Naive thymus-derived CD4-positive, alpha-beta T cell (primary cell): ENCODE data around the gene GJA3. TPM values are rescaled to one million over a fixed set of nuclear protein-coding genes. Genes with fewer than 3 reads are reported as not detected.

ENCODE experiments used
- ATAC-seq: fragments of 150-1000 bp; cut with Tn5 transposase; 2 replicates; pipeline ENCODE4 v1.10.0; 2021; ENCODE audit warnings: mild to moderate bottlenecking, moderate library complexity
- CTCF ChIA-PET: fragments of 350-600 bp; sonication (Branson Sonifier 250); formaldehyde crosslinking; loops from one replicate; lab custom pipeline; 2021; ENCODE audit warnings: antibody characterized with exemption; lab: Charles Lee
- POLR2A ChIA-PET: fragments of 350-600 bp; sonication (Branson Sonifier 250); formaldehyde crosslinking; loops from one replicate; lab custom pipeline; 2021; ENCODE audit warnings: antibody characterized with exemption, inconsistent platforms; lab: Charles Lee
- DNase-seq, 9 donors: peaks; one replicate each; pipeline versions ENCODE4 v3.0.0 to v3.0.0-alpha.2; 2020 to 2022; ENCODE audit warnings: mixed read lengths in 1 of 9
- H3K27ac ChIP-seq: one replicate; pipeline ENCODE4 v1.7.0; 2013; ENCODE audit warnings: mild to moderate bottlenecking, low read depth, low read length, moderate library complexity
- H3K27me3 ChIP-seq, 2 donors: one replicate each; pipeline ENCODE4 v1.7.0; 2013; ENCODE audit warnings: low read length in 2 of 2, mild to moderate bottlenecking in 2 of 2, moderate library complexity in 2 of 2; ENCODE audit not compliant: control insufficient read depth in 2 of 2, insufficient read depth in 2 of 2
- H3K36me3 ChIP-seq, 3 experiments: 1 replicate in 2 of 3; 2 replicates in 1 of 3; pipeline ENCODE4 v1.7.0; 2013; ENCODE audit warnings: low read length in 3 of 3, mild to moderate bottlenecking in 3 of 3, moderate library complexity in 1 of 3; ENCODE audit not compliant: insufficient read depth in 3 of 3, control insufficient read depth in 2 of 3
- H3K4me1 ChIP-seq, 2 donors: one replicate each; pipeline ENCODE4 v1.7.0; 2013; ENCODE audit warnings: low read length in 2 of 2, mild to moderate bottlenecking in 2 of 2, moderate library complexity in 1 of 2; ENCODE audit not compliant: control insufficient read depth in 2 of 2, insufficient read depth in 2 of 2
- H3K4me3 ChIP-seq: 2 replicates; pipeline ENCODE4 v1.7.0; 2013; ENCODE audit warnings: mild to moderate bottlenecking, low read length
- H3K9me3 ChIP-seq, 3 experiments: 1 replicate in 2 of 3; 2 replicates in 1 of 3; pipeline ENCODE4 v1.7.0; 2013; ENCODE audit warnings: low read length in 3 of 3; ENCODE audit not compliant: control insufficient read depth in 2 of 3
- H3K27ac Mint-ChIP-seq, 9 donors: one replicate each; pipeline ENCODE4 v1.8.0; 2020 to 2022; ENCODE audit warnings: mixed read lengths in 9 of 9, mild to moderate bottlenecking in 8 of 9, moderate library complexity in 5 of 9, inconsistent platforms in 2 of 9
- H3K27me3 Mint-ChIP-seq, 5 donors: one replicate each; pipeline ENCODE4 v1.8.0; 2021 to 2022; ENCODE audit warnings: mixed read lengths in 5 of 5, mild to moderate bottlenecking in 1 of 5
- H3K36me3 Mint-ChIP-seq, 5 donors: one replicate each; pipeline ENCODE4 v1.8.0; 2020 to 2022; ENCODE audit warnings: mixed read lengths in 5 of 5, mild to moderate bottlenecking in 3 of 5, inconsistent platforms in 1 of 5
- H3K4me1 Mint-ChIP-seq, 7 donors: one replicate each; pipeline ENCODE4 v1.8.0; 2020 to 2022; ENCODE audit warnings: mixed read lengths in 7 of 7, mild to moderate bottlenecking in 3 of 7, inconsistent platforms in 1 of 7
- H3K4me3 Mint-ChIP-seq, 10 donors: one replicate each; pipeline ENCODE4 v1.8.0; 2020 to 2022; ENCODE audit warnings: mild to moderate bottlenecking in 10 of 10, mixed read lengths in 10 of 10, moderate library complexity in 6 of 10, inconsistent platforms in 2 of 10
- H3K9me3 Mint-ChIP-seq, 11 donors: one replicate each; pipeline ENCODE4 v1.8.0; 2020 to 2022; ENCODE audit warnings: mixed read lengths in 11 of 11, mild to moderate bottlenecking in 4 of 11, inconsistent platforms in 1 of 11, moderate library complexity in 1 of 11
- intact Hi-C, 2 donors: fragments of 100-400 bp; cut with micrococcal nuclease; formaldehyde crosslinking; loops; one replicate each; pipeline ENCODE4 v1.15.1; 2023
- polyA plus RNA-seq, 2 donors: library from polyadenylated mRNA; unstranded; fragments of 300-500 nt; fragmentation: Illumina TruSeq; gene quantifications; one replicate each; pipeline ENCODE4 v1.2.3, GENCODE V29; 2021
- total RNA-seq, 6 experiments: library from RNA in 5 of 6; stranded (reverse) in 5 of 6; gene quantifications; 1 replicate in 5 of 6; 2 replicates in 1 of 6; pipeline ENCODE4 v1.2.3 and lab custom pipeline; 2021 to 2026

The GJA3 gene
- total and polyA plus RNA-seq, 7 experiments from 2014 or later: 0.05 to 0.17 (median 0.07) TPM; not detected in 3

- ATAC-seq: no peak
- CTCF ChIA-PET: interaction anchor here (1.6 kb wide), 1 partner anchor 10 kb away, joined by 7 read pairs; no protein-coding TSS in a partner anchor
- H3K27ac ChIP-seq: no peak overlapping the region
- Mint-ChIP-seq H3K9me3 (no peaks in the 10 kb centered on the region), H3K36me3 (no peaks in the 10 kb centered on the region), H3K27me3 (peaks cover 11 to 40% (median 19%) of the 10 kb centered on the region in 5 donors), H3K27ac (no peak overlapping the region), H3K4me3 (no peak overlapping the region), H3K4me1 (peaks cover 0 to 6% (median 3%) of the 10 kb centered on the region in 7 donors)
- no peak for DNase-seq
- no peaks in the 10 kb centered on the region for H3K36me3 ChIP-seq
- POLR2A ChIA-PET: no interaction called here
- peaks cover 0 to 1% of the 10 kb centered on the region in 2 donors for H3K27me3 ChIP-seq
- intact Hi-C loops: no loop called here
- H3K9me3 ChIP-seq: no peaks in the 10 kb centered on the region
- no peak overlapping the region for H3K4me3 ChIP-seq
- no peaks in the 10 kb centered on the region for H3K4me1 ChIP-seq
Measured at GRCh38 chr13:20186771-20187170, 25.9 kb upstream of the GJA3 start.

- Mint-ChIP-seq H3K9me3 (no peaks in the 10 kb centered on the region), H3K4me3 (no peak overlapping the region), H3K27me3 (peaks cover 10 to 39% (median 20%) of the 10 kb centered on the region in 5 donors), H3K36me3 (no peaks in the 10 kb centered on the region), H3K4me1 (peaks cover 0 to 2% (median under 1%) of the 10 kb centered on the region in 7 donors), H3K27ac (no peak overlapping the region)
- H3K4me3 ChIP-seq: no peak overlapping the region
- DNase-seq: no peak
- no peaks in the 10 kb centered on the region for H3K27me3 ChIP-seq
- ATAC-seq: no peak
- ChIA-PET CTCF (interaction anchor here (1.4 kb wide), 1 partner anchor 12 kb away, joined by 9 read pairs; no protein-coding TSS in a partner anchor), POLR2A (interaction anchor here (0.5 kb wide), 1 partner anchor 304 kb away, joined by 3 read pairs; no protein-coding TSS in a partner anchor)
- no peak overlapping the region for H3K27ac ChIP-seq
- intact Hi-C loops: no loop called here
- H3K4me1 ChIP-seq: no peaks in the 10 kb centered on the region
- H3K9me3 ChIP-seq: no peaks in the 10 kb centered on the region
- H3K36me3 ChIP-seq: no peaks in the 10 kb centered on the region
Measured at GRCh38 chr13:20185366-20186056, 24.7 kb upstream of the GJA3 start.

GRCh38 chr13:20182231-20182846 is 21.5 kb upstream of the GJA3 start:
- H3K27me3 Mint-ChIP-seq: peaks cover 37 to 48% (median 43%) of the 10 kb centered on the region in 5 donors
- Histone ChIP-seq H3K9me3 (no peaks in the 10 kb centered on the region), H3K4me1 (no peaks in the 10 kb centered on the region), H3K27ac (no peak overlapping the region), H3K4me3 (no peak overlapping the region), H3K36me3 (no peaks in the 10 kb centered on the region), H3K27me3 (peaks cover 0 to 10% of the 10 kb centered on the region in 2 donors)
- DNase-seq: peak in 7 of 9 donors; percentile 43 to 77 (median 67)
- ChIA-PET POLR2A (interaction anchor here (0.5 kb wide), 1 partner anchor 66 kb away, joined by 3 read pairs; no protein-coding TSS in a partner anchor), CTCF (interaction anchor here (1.3 kb wide), 1 partner anchor 15 kb away, joined by 3 read pairs; no protein-coding TSS in a partner anchor)
- H3K27ac Mint-ChIP-seq: no peak overlapping the region
- peaks cover 0 to 4% (median 0%) of the 10 kb centered on the region in 5 donors for H3K36me3 Mint-ChIP-seq
- H3K4me1 Mint-ChIP-seq: no peaks in the 10 kb centered on the region
- intact Hi-C loops: loop anchor here (1.0 to 5.0 kb wide), 7 partner anchors 14 to 1295 kb away; no protein-coding TSS in a partner anchor
- peak; percentile 99 for ATAC-seq
- H3K4me3 Mint-ChIP-seq: no peak overlapping the region
- H3K9me3 Mint-ChIP-seq: no peaks in the 10 kb centered on the region

GRCh38 chr13:20181188-20181587 is 20.3 kb upstream of the GJA3 start:
- H3K27ac Mint-ChIP-seq: no peak overlapping the region

GRCh38 chr13:20178156-20178555 is 17.3 kb upstream of the GJA3 start:
- Mint-ChIP-seq H3K4me3 (no peak overlapping the region), H3K27ac (no peak overlapping the region), H3K27me3 (peaks cover 71 to 82% (median 78%) of the 10 kb centered on the region in 5 donors), H3K9me3 (no peaks in the 10 kb centered on the region), H3K4me1 (peaks cover 0 to 11% (median 6%) of the 10 kb centered on the region in 7 donors), H3K36me3 (peaks cover 0 to 4% (median 0%) of the 10 kb centered on the region in 5 donors)
- Histone ChIP-seq H3K36me3 (no peaks in the 10 kb centered on the region), H3K4me3 (no peak overlapping the region), H3K27me3 (peaks cover 4 to 10% of the 10 kb centered on the region in 2 donors), H3K4me1 (no peaks in the 10 kb centered on the region), H3K27ac (no peak overlapping the region), H3K9me3 (no peaks in the 10 kb centered on the region)
- CTCF ChIA-PET: no interaction called here
- POLR2A ChIA-PET: no interaction called here
- intact Hi-C loops: no loop called here
- no peak for DNase-seq
- ATAC-seq: no peak

More at GRCh38 chr13:20181188-20181587, 20.3 kb upstream of the GJA3 start:
- Histone ChIP-seq H3K27me3 (peaks cover 0 to 10% of the 10 kb centered on the region in 2 donors), H3K27ac (no peak overlapping the region), H3K36me3 (no peaks in the 10 kb centered on the region), H3K4me3 (no peak overlapping the region), H3K4me1 (no peaks in the 10 kb centered on the region), H3K9me3 (no peaks in the 10 kb centered on the region)
- peaks cover 0 to 4% (median 0%) of the 10 kb centered on the region in 5 donors for H3K36me3 Mint-ChIP-seq
- H3K4me3 Mint-ChIP-seq: no peak overlapping the region
- ChIA-PET POLR2A (no interaction called here), CTCF (interaction anchor here (1.3 kb wide), 1 partner anchor 16 kb away, joined by 3 read pairs; no protein-coding TSS in a partner anchor)
- intact Hi-C loops: loop anchor here in 1 of 2 donors (5.0 kb wide), 1 partner anchor 1296 kb away; no protein-coding TSS in a partner anchor
- ATAC-seq: no peak
- DNase-seq: no peak
- H3K27me3 Mint-ChIP-seq: peaks cover 44 to 54% (median 51%) of the 10 kb centered on the region in 5 donors
- no peaks in the 10 kb centered on the region for H3K9me3 Mint-ChIP-seq
- H3K4me1 Mint-ChIP-seq: no peaks in the 10 kb centered on the region

GRCh38 chr13:20177049-20177831 is 16.4 kb upstream of the GJA3 start:
- Histone ChIP-seq H3K4me1 (no peaks in the 10 kb centered on the region), H3K9me3 (no peaks in the 10 kb centered on the region), H3K36me3 (no peaks in the 10 kb centered on the region), H3K4me3 (no peak overlapping the region), H3K27me3 (peaks cover 4 to 10% of the 10 kb centered on the region in 2 donors), H3K27ac (no peak overlapping the region)
- Mint-ChIP-seq H3K36me3 (peaks cover 0 to 4% (median 0%) of the 10 kb centered on the region in 5 donors), H3K4me3 (no peak overlapping the region), H3K4me1 (peaks cover 0 to 11% (median 6%) of the 10 kb centered on the region in 7 donors), H3K27me3 (peaks cover 78 to 89% (median 81%) of the 10 kb centered on the region in 5 donors), H3K9me3 (no peaks in the 10 kb centered on the region), H3K27ac (no peak overlapping the region)
- ATAC-seq (no peak), DNase-seq (no peak)
- ChIA-PET CTCF (no interaction called here), POLR2A (no interaction called here)
- intact Hi-C loops: no loop called here
